ENCODE results near the gene RARRES2.

RARRES2 gene

DNA sequence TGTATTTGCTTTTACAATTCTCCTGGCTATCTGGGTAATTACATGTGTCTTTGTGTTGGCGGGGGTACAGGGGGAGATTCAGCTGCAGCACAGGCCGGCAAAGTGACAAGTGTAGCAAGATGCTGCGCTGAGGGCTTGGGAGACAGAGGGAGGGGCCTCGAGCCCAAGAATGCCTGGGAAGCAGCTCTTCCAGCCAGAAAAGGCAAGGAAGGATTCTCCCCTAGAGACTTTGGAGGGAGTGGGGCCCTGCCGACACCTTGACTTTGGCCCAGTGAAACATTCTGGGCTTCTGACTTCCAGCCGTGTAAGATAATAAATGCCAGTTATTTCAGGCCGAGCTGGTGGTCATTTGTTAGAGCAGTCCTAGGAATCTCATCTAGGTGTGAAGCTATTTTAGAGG, 20.0 kb upstream of the RARRES2 start:
- DNase-seq (ENCODE audit: low read depth): no peak

DNA sequence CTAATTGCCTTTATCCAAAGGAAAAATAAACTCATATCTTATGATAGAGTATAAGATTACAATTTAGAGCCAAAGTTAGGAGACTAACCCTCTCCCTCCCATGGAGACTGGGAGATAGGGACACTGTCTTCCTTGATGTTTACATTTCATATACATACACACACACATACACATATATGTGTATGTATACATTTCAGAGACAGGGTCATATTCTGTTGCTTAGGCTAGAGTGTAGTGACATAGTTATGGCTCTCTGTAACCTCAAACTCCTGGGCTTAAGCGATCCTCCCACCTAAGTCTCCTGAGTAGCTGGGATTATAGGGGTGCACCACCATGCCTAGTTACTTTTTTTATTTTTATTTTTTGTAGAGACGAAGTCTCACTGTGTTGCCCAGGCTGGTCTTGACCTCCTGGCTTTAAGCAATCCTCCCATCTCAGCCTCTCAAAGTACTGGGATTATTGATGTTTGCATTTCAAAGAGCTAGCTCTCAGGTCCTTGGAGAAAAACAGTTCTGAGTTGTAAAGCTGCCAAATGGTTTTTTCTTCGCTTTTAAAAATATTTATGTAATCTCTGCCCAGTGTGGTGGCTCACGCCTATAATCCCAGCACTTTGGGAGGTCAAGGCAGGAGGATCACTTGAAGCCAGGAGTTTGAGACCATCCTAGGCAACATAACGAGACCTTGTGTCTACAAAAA, 19.1 kb upstream of the RARRES2 start:
- no peak for DNase-seq (ENCODE audit: low read depth)

DNA sequence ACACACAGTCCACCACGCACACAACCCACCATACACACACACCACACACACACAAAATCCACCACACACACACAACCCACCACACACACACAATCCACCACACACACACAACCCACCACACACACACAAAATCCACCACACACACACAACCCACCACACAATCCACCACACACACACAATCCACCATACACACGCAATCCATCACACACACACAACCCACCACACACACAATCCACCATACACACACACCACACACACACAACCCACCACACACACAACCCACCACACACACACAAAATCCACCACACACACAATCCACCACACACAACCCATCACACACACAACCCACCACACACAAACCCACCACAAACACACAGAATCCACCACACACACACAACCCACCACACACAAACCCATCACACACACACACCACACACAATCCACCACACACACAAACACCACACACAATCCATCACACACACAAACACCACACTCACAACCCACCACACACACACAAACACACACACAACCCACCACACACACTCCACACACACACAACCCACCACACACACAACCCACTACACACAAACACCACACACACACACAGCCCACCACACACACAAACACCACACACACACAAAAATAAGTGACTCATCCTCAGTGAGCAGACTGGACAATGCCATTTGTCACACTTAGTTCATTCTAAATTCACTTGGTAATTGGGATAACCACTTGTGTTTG, 18.4 kb upstream of the RARRES2 start:
- no peak for DNase-seq (ENCODE audit: low read depth)

GRCh38 chr7:150358988-150359621, 17.7 kb upstream of the RARRES2 start:
- no peak for DNase-seq (ENCODE audit: low read depth)

DNA sequence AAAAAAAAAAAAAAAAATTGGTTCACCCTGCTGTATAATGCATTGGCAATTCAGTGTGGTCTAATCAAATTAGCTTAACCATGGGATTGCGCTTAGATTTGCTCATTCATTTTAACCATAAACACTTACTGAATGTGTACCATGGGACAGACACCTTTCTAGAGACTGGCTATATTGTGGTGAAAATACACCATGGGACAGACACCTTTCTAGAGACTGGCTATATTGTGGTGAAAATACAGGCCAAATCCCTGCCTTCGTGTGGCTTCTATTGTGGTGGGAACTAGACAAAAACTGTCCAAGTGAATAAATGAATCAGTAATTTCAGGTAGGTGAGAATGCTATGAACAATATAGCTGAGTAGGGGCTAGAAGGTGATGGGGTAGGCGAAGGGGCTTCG, 17.0 kb upstream of the RARRES2 start:
- no peak for DNase-seq (ENCODE audit: low read depth)

DNA sequence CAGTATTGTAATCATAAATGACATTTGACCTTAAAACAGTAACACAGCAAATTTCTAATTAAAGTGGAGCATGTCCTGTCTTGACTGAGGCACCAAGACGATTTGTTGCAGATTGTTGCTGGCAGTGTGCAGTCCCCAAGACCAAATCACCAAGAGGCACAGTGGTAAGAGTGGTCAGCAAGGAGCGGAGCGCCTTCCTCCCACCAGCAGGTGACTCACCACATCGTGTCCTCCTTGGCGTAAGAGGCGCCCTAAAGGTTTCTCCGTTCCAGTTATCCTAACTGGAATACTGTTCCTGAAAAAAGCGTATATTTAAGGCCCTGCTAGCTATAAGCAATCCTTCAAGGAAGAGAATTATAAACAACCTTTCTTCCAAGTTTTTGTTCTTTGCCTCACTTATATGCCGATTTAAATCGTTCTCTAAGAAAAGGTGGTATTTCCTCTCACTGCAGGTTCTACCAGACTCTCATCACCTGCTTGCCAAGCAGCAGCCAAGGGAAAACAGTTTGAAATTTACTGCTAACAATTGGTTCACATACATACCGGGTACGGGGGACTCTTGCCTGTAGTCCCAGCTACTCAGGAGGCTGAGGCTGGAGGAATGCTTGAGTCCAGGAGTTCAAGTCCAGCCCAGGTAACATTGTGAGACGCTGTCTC, 16.5 kb upstream of the RARRES2 start:
- DNase-seq (ENCODE audit: low read depth): no peak

GRCh38 chr7:150357270-150357669, 15.8 kb upstream of the RARRES2 start:
- no peak for DNase-seq (ENCODE audit: low read depth)

DNA sequence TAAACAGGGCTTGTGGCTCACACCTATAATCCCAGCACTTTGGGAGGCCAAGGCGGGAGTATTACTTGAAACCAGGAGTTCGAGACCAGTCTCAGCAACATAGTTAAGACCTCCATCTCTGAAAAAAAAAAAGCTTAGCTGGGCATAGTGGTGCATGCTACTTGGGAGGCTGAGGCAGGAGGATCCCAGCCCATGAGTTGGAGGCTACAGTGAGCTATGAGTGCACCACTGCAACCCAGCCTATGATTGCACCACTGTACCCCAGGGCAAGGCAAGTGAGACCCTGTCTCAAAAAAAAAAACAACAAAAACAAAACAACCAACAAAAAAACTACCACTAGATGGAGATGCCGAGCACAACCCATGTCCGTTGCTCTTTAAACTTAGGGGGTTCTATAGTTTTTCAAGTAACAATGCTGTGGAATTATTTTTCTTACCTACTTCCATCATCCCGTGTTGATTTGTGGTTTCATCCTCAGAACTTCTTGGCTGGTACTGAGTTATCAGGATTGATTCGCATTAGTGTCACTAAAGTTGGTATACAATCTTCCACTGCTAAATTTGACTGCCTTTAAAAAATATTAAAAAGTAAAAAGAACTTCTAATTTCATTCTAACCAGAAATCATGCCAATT, 15.0 kb upstream of the RARRES2 start:
- no peak for DNase-seq (ENCODE audit: low read depth)

GRCh38 chr7:150355666-150356059, 14.2 kb upstream of the RARRES2 start:
- DNase-seq (ENCODE audit: low read depth): no peak

DNA sequence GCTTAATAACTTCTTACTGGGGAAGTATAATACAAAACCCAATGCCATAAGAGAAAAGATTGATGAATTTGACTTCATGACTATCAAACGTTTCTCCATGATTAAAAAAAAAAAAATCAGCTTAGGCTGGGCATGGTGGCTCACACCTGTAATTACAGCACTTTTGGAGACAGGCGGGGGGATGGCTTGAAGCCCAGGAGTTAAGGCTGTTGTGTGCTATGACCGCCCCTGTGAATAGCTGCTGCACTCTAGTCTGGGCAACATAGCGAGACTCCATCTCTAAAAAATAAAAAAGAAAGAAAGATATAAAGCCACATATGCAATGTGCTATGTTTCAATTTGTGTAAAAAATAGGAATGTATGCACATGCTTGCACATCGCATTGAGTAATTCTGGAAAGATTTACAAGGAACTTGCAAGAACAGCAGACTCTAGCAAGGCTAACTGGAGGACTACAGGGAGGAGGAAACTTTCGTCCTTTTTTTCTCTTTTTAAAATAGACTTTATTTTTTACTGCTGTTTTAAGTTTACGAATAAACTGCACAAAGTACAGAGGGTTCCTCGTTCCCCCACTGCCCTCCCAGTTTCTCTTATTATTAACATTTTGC, 10.3 kb upstream of the RARRES2 start:
- DNase-seq (ENCODE audit: low read depth): no peak

DNA sequence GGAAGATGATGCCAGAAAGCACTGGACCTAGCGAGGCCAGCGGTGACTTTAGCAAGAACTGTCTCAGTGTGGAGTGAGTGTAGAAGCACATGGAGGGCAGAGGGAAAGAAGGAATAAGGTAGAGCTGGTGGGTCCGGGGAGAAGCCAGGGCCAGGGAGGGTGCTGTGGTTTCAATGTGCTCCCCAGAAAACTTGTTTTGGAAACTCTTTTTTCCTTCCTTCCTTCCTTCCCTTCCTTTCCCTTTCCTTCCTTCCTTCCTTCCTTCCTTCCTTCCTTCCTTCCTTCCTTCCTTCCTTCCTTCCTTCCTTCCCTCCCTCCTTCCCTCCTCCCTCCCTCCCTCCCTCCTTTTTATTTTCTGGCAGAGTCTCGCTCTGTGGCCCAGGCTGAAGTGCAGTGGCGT, 5.5 kb upstream of the RARRES2 start:
- DNase-seq (ENCODE audit: low read depth): no peak

DNA sequence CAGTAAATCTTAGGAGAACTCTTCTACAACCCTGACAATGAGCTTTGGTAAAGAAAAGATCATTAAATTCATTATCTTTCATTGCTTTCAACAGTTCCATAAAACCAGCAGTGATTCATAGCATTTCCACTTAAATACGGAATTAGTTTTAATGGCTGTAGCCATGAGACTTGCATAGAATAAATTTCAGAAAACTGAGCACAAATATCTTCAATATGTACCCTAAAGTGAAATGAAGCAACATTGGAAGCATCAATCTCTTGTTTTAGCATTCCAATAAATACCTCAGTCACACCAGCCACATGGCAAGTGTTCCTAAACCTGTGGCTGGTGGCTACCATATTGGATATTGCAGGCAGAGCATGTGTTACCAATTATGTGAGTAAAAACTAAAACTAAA, 3.6 kb upstream of the RARRES2 start:
- DNase-seq (ENCODE audit: low read depth): no peak

DNA sequence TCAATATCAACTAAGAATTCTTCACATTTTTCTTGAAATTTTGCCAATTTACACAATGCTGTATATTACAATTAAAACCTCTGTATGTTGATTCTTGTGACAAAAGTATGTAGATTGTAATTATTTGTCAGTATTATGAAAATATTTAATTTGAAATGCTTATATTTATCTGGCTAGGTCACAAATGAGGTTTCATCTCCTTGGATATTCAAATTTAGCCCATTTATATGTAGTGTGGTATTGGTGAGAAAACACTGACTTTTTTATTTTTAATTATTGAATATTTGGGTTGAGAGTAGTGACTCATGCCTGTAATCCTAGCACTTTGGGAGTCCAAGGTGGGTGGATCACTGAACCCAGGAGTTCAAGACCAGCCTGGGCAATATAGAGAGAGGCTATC, 2.9 kb upstream of the RARRES2 start:
- DNase-seq (ENCODE audit: low read depth): no peak

DNA sequence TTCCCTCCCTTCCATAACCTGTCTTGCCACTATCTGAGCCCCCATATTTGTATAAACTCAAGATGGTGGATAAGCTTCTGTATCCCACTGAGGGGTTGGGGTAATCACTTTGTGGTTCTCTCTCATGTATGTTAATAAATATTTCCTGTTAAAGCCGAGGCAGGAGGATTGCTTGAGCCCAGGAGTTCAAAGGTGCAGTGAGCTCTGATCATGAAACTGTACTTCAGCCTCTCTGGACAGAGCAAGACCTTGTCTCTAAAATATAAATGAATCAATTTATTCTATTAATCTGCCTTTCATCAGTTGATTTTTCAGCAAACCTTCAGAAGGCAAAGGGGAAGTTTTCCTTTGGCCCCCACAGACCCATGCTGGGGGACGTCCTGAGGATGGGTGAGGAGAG, 1.8 kb upstream of the RARRES2 start:
- no peak for DNase-seq (ENCODE audit: low read depth)

DNA sequence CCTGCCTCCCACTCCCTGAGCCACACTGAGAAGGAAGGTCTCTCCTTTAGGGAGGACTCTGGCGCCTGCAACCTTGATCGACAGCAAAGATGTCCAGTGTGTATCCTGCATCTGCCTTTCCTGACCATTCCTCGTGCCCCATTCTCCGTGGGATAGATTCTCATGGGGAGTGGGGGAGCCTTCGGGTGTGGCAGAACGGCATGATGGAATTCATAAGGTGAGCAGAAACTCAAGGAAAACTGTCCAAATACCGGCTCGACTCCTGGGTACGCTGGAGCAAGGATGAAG, 636 bp upstream of the RARRES2 start:
- DNase-seq (ENCODE audit: low read depth): no peak

DNA sequence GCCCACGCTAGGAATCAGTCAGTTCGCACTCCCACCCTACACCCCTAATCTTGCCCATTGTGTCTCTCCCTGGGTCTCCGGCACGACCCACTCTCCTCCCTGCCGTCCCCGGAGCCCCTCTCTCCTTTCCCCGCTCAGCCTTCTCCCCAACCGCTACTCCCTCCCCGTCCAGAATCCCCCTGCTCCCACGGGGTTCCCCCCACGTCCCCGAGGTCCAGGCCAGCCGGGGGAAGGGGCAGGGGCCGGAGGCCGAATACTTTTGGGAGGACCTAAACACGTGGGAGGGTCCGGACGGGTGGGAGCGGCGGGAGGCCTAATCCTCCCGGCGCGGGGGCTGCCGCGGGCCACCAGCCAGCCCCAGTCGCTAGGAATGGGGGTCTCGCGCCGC, 560 bp downstream of the RARRES2 start:
- no peak for DNase-seq (ENCODE audit: low read depth)

- no peak for DNase-seq (ENCODE audit: low read depth)
Observed at GRCh38 chr7:150340024-150340749, 1.2 kb downstream of the RARRES2 start.

DNA sequence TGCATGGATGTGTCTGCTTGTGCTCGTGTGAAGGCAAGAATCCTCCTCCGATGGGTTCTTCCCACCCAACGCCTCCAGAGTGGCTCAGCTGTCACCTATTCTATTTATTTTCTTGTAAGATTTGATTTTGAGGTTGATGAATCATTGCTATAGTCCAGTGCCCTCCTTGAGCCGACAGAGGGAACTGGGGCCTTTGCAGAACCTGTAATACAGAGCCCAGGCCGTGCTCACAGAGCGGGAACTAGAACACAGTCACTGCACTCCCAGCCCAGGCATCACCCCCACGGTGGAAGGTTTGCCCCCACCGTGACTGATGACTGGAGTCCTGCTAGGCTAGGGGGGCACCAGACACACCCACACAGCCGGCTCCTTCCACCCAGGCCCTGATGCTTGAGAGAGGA, 2.0 kb downstream of the RARRES2 start:
- DNase-seq (ENCODE audit: low read depth): no peak

GRCh38 chr7:150338166-150338829, 3.1 kb downstream of the RARRES2 start:
- DNase-seq (ENCODE audit: low read depth): no peak

GRCh38 chr7:150337659-150338081, 3.8 kb downstream of the RARRES2 start:
- no peak for DNase-seq (ENCODE audit: low read depth)

DNA sequence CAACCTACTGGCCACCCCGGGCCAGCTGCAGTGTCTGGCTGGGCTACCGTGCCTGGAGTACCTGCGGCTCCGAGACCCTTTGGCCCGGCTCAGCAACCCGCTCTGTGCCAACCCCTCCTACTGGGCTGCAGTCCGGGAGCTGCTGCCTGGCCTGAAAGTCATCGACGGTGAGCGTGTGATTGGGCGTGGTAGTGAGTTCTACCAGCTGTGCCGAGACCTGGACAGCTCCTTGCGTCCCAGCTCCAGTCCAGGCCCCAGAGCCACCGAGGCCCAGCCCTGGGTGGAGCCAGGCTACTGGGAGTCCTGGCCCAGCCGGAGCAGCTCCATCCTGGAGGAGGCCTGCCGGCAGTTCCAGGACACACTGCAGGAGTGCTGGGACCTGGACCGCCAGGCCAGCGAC, 4.2 kb downstream of the RARRES2 start:
- DNase-seq (ENCODE audit: low read depth): no peak

All from HS-27A (cell line).